ENCODE measurements around the gene NUAK1.

GRCh38 chr12:106187155-106187789 is 48.5 kb upstream of the NUAK1 start:
- TF ChIP-seq, protein P1, sequence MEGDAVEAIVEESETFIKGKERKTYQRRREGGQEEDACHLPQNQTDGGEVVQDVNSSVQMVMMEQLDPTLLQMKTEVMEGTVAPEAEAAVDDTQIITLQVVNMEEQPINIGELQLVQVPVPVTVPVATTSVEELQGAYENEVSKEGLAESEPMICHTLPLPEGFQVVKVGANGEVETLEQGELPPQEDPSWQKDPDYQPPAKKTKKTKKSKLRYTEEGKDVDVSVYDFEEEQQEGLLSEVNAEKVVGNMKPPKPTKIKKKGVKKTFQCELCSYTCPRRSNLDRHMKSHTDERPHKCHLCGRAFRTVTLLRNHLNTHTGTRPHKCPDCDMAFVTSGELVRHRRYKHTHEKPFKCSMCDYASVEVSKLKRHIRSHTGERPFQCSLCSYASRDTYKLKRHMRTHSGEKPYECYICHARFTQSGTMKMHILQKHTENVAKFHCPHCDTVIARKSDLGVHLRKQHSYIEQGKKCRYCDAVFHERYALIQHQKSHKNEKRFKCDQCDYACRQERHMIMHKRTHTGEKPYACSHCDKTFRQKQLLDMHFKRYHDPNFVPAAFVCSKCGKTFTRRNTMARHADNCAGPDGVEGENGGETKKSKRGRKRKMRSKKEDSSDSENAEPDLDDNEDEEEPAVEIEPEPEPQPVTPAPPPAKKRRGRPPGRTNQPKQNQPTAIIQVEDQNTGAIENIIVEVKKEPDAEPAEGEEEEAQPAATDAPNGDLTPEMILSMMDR (IDR thresholded peaks at IDR 0.05), result no peak
- no peak for TF ChIP-seq POLR2A (IDR thresholded peaks at IDR 0.05)
